PFSK-1 (cell line): ENCODE results near the gene LYPD6B.

Source experiments
- POLR2AphosphoS5 ChIP-seq: IDR thresholded peaks from 2 replicates; pipeline ENCODE4 v1.6.1; 2012; ENCODE audit warnings: low read depth, mild to moderate bottlenecking, control low read depth, low read length, moderate library complexity
- TAF1 ChIP-seq: IDR thresholded peaks from 2 replicates; pipeline ENCODE4 v1.6.1; 2012; ENCODE audit warnings: low read length, control low read depth, borderline replicate concordance; ENCODE audit not compliant: insufficient read depth

DNA sequence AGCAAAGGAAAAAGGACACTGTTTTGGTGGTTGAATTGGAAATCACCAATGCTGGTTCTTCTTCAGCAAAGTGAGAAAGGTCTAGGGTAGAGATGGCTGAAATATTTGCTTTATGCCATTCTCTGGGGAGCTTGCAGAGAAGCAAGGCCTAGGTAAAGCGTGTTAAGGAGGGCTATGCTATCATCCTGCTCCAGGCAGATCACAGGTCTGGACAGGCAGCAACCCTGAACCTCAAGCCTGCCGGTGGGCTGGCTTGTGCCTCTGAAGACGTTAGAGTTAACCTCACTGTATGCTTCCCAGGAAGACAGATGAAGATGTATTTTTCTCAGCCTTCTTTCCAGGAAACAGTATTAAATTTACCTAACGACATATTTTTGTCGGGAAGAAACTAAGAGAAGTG is 153.4 kb downstream of the LYPD6B start:
- no peak for TF ChIP-seq TAF1
- TF ChIP-seq POLR2AphosphoS5: no peak
